Measurements from ENCODE around the gene OR3A2. TPM values are rescaled to one million over a fixed set of nuclear protein-coding genes. Genes with fewer than 3 reads are reported as not detected.
"Not testable (repeated sequence)": the region's sequence is repeated elsewhere in the genome, so short reads cannot be mapped to it uniquely, and the experiment has no call there.

The OR3A2 gene
- polyA plus RNA-seq, 1 donor (not counting 4 experiments of a cell fraction or from before 2014, with no cell fraction given), result not detected

GRCh38 chr17:3378321-3378720 is 7.8 kb downstream of the OR3A2 start:
- Histone ChIP-seq H3K4me3 (ENCODE audit: control insufficient read depth in 2 of 3, extremely low read depth in 1 of 3, insufficient read depth in 2 of 3, low read depth in 1 of 3, low read length in 3 of 3) (no peak overlapping the region), H3K27me3 (ENCODE audit: control insufficient read depth, extremely low read depth, insufficient read depth, low read length) (no peaks in the 10 kb centered on the region), H3K9ac (ENCODE audit: control insufficient read depth, extremely low read depth, insufficient read depth, low read length) (no peak overlapping the region), H3K4me2 (ENCODE audit: control insufficient read depth, extremely low read depth, insufficient read depth, low read depth, low read length) (no peak overlapping the region), H2AFZ (ENCODE audit: control insufficient read depth, low read length) (no peak overlapping the region), H3K4me1 (ENCODE audit: control insufficient read depth, extremely low read depth, insufficient read depth, low read length) (no peaks in the 10 kb centered on the region), H3K27ac (ENCODE audit: control insufficient read depth, insufficient read depth, low read length) (no peak overlapping the region), H3K36me3 (ENCODE audit: control insufficient read depth in 2 of 2, extremely low read depth in 1 of 2, insufficient read depth in 2 of 2, low read length in 2 of 2) (no peaks in the 10 kb centered on the region), H3K9me1 (ENCODE audit: control insufficient read depth, extremely low read depth, insufficient read depth, low read length) (no peaks in the 10 kb centered on the region), H4K20me1 (ENCODE audit: control insufficient read depth, extremely low read depth, insufficient read depth, low read length) (no peaks in the 10 kb centered on the region), H3K79me2 (ENCODE audit: control insufficient read depth, insufficient read depth, low read length) (no peaks in the 10 kb centered on the region), H3K9me3 (ENCODE audit: control insufficient read depth, low read depth, low read length) (no peaks in the 10 kb centered on the region)
- dilution Hi-C loops (cut with MboI; ENCODE audit: extremely low pct_ligation_motif_present, low sequenced_read_pairs), result no loop called here
- DNase-seq (ENCODE audit: low read depth, low spot score) (no peak), FAIRE-seq (no peak)
- no peak for TF ChIP-seq EZH2 (IDR thresholded peaks at IDR 0.05; ENCODE audit: low read length)
- no peak for TF ChIP-seq CTCF (optimal IDR thresholded peaks at IDR 0.05 in 1 of 3, IDR thresholded peaks at IDR 0.05 in 1 of 3, conservative IDR thresholded peaks at IDR 0.05 in 1 of 3; ENCODE audit: extremely low read depth in 1 of 3, insufficient read depth in 2 of 3, low read length in 3 of 3)

- H3K4me3 ChIP-seq (ENCODE audit: control insufficient read depth in 2 of 3, extremely low read depth in 1 of 3, insufficient read depth in 2 of 3, low read depth in 1 of 3, low read length in 3 of 3); H3K9me3 ChIP-seq (ENCODE audit: control insufficient read depth, low read depth, low read length); H4K20me1 ChIP-seq (ENCODE audit: control insufficient read depth, extremely low read depth, insufficient read depth, low read length); H3K4me1 ChIP-seq (ENCODE audit: control insufficient read depth, extremely low read depth, insufficient read depth, low read length); H2AFZ ChIP-seq (ENCODE audit: control insufficient read depth, low read length); H3K4me2 ChIP-seq (ENCODE audit: control insufficient read depth, extremely low read depth, insufficient read depth, low read depth, low read length); dilution Hi-C loops (cut with MboI; ENCODE audit: extremely low pct_ligation_motif_present, low sequenced_read_pairs); H3K36me3 ChIP-seq (ENCODE audit: control insufficient read depth in 2 of 2, extremely low read depth in 1 of 2, insufficient read depth in 2 of 2, low read length in 2 of 2); DNase-seq (ENCODE audit: low read depth, low spot score); FAIRE-seq; H3K27ac ChIP-seq (ENCODE audit: control insufficient read depth, insufficient read depth, low read length); H3K27me3 ChIP-seq (ENCODE audit: control insufficient read depth, extremely low read depth, insufficient read depth, low read length); H3K9me1 ChIP-seq (ENCODE audit: control insufficient read depth, extremely low read depth, insufficient read depth, low read length); H3K79me2 ChIP-seq (ENCODE audit: control insufficient read depth, insufficient read depth, low read length); H3K9ac ChIP-seq (ENCODE audit: control insufficient read depth, extremely low read depth, insufficient read depth, low read length): not testable (repeated sequence)
Measured at GRCh38 chr17:3371167-3371566, 14.9 kb downstream of the OR3A2 start.

GRCh38 chr17:3342782-3343181 is 43.3 kb downstream of the OR3A2 start:
- H3K27me3 ChIP-seq (ENCODE audit: control insufficient read depth, extremely low read depth, insufficient read depth, low read length); H3K4me1 ChIP-seq (ENCODE audit: control insufficient read depth, extremely low read depth, insufficient read depth, low read length); H2AFZ ChIP-seq (ENCODE audit: control insufficient read depth, low read length); H3K27ac ChIP-seq (ENCODE audit: control insufficient read depth, insufficient read depth, low read length); H3K9ac ChIP-seq (ENCODE audit: control insufficient read depth, extremely low read depth, insufficient read depth, low read length); H3K4me2 ChIP-seq (ENCODE audit: control insufficient read depth, extremely low read depth, insufficient read depth, low read depth, low read length); dilution Hi-C loops (cut with MboI; ENCODE audit: extremely low pct_ligation_motif_present, low sequenced_read_pairs); DNase-seq (ENCODE audit: low read depth, low spot score); H3K9me1 ChIP-seq (ENCODE audit: control insufficient read depth, extremely low read depth, insufficient read depth, low read length); H3K9me3 ChIP-seq (ENCODE audit: control insufficient read depth, low read depth, low read length); H4K20me1 ChIP-seq (ENCODE audit: control insufficient read depth, extremely low read depth, insufficient read depth, low read length); H3K36me3 ChIP-seq (ENCODE audit: control insufficient read depth in 2 of 2, extremely low read depth in 1 of 2, insufficient read depth in 2 of 2, low read length in 2 of 2); H3K4me3 ChIP-seq (ENCODE audit: control insufficient read depth in 2 of 3, extremely low read depth in 1 of 3, insufficient read depth in 2 of 3, low read depth in 1 of 3, low read length in 3 of 3); H3K79me2 ChIP-seq (ENCODE audit: control insufficient read depth, insufficient read depth, low read length); FAIRE-seq: not testable (repeated sequence)
